ENCODE results near the gene SEC24A.
A peak's percentile ranks its signal among the peaks of the same experiment; 100 is the strongest.
"Not testable (repeated sequence)": the region's sequence is repeated elsewhere in the genome, so short reads cannot be mapped to it uniquely, and the experiment has no call there.

Gene SEC24A

DNA sequence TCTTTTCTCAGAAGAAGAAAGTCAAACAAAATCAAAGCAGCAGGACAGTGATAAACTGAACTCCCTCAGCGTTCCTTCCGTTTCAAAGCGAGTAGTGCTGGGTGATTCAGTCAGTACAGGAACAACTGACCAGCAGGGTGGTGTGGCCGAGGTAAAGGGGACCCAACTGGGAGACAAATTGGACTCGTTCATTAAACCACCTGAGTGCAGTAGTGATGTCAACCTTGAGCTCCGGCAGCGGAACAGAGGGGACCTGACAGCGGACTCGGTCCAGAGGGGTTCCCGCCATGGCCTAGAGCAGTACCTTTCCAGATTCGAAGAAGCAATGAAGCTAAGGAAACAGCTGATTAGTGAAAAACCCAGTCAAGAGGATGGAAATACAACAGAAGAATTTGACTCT is 92.5 kb downstream of the SEC24A start:
- no peak for DNase-seq (ENCODE audit: low read depth, low spot score)

GRCh38 chr5:134742134-134742533 is 93.5 kb downstream of the SEC24A start:
- DNase-seq (ENCODE audit: low read depth, low spot score), result no peak

DNA sequence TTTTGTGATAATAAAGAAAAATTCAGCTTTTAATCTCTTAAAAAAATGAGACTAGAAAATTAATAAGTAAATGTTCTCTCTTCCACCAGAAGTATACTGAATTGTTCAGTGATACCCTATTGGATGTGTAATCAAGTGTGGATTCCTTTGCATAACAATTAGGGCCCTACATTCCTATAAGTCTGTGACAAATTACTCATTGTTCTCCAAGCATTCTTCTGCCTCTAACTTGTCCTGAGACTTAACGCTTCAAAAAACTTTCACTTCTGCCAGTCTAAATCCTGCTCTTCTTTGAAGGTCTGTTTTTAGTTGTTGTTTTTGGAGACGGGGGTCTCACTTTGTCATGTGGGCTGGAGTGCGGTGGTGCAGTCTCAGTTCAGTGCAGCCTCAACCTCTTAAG is 100.8 kb downstream of the SEC24A start:
- no peak for DNase-seq (ENCODE audit: low read depth, low spot score)

DNA sequence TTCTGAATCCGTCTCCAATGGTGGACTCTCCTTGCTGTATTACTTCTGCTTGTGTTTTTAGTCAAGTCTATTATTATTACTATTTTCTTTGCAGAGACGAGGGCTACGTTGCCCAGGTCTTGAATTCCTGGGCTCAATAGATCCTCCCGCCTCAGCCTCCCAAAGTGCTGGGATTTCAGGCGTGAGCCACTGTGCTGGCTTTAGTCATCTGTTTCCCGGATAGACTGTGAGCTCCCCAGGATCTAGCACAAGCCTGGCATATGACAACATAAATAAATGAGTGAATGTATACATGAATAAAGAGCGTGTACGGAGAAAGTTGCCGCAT is 109.6 kb downstream of the SEC24A start:
- DNase-seq (ENCODE audit: low read depth, low spot score), result no peak

- peak; percentile 88 for DNase-seq (ENCODE audit: low read depth, low spot score)
Measured at GRCh38 chr5:134758504-134759341, 110.1 kb downstream of the SEC24A start, which contains the start of gene DDX46. TSS of gene DDX46 (plus strand) at chr5:134758779. CDS start at chr5:134758939, 160 bp downstream.

DNA sequence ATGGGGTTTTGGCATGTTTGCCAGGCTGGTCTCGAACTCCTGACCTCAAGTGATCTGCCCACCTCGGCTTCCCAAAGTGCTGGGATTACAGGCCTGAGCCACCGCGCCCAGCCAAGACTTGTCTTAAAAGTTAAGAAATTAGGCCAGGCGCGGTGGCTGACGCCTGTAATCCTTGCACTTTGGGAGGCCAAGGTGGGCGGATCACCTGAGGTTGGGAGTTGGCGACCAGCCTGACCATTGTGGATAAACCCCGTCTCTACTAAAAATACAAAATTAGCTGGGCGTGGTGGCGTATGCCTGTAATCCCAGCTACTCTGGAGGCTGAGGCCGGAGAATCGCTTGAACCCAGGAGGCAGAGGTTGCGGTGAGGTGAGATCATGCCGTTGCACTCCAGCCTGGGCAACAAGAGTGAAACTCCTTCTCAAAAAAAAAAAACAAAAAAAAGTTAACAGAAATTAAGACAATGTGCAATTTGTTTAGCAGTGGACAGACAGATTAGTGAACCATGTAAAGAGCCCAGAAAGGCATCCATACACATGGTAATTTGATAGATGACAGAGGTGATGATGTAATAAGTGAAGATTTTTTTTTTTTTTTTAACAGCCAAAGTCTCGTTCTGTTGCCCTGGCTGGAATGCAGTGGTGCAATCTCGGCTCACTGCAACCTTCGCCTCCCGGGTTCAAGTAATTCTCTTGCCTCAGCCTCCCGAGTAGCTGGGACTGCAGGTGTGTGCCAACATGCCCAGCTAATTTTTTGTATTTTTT is 119.1 kb downstream of the SEC24A start:
- DNase-seq (ENCODE audit: low read depth, low spot score), result not testable (repeated sequence)

- DNase-seq (ENCODE audit: low read depth, low spot score), result no peak
Measured at GRCh38 chr5:134769206-134769605, 120.6 kb downstream of the SEC24A start.

GRCh38 chr5:134772461-134773125 is 124.0 kb downstream of the SEC24A start:
- no peak for DNase-seq (ENCODE audit: low read depth, low spot score)

GRCh38 chr5:134777366-134777765 is 128.8 kb downstream of the SEC24A start:
- no peak for DNase-seq (ENCODE audit: low read depth, low spot score)
